HG03064 (cell line): ENCODE data around the gene MEGF11.

Source experiments
- ATAC-seq: cut with Tn5 transposase; IDR thresholded peaks from one replicate; pipeline ENCODE4 v1.9.1; 2021; ENCODE audit warnings: low read depth; ENCODE audit not compliant: unreplicated experiment

The MEGF11 gene

DNA sequence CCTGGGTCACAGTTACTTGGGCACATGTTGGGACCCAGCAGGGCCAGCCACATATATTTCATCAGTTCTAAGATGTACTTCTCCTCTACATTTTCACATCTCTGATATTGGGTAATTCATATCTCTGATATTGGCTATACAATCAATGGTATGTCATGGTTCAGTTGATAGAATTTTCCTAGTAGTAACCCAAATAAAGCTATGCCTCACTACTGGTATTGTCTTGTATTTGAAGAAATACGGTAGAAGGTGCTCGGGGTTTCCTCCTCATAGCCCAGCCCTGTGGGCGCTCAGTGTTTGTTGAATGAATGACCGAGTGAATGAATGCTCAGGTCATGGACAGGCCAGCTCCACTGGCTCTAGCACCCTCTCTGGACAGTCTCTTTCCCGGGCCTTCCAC is 290.2 kb downstream of the MEGF11 start:
- no peak for ATAC-seq

DNA sequence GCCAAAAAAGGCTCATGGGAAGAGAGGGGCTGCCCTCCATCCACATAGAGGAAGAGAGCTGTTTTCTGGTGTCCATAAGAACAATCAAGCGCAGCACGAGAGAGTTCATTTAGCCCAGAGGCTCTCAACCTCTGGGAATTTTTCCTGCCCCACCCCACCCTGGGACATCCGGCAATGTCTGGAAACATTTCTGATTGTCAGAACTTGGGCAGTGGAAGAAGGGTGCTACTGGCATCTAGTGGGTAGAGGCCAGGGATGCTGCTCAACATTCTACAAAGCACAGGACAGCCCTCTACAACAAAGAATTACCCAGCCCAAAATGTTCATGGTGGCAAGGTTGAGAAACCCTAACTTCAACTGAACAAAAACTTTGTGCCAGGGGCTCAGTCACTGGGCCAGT is 291.4 kb downstream of the MEGF11 start:
- no peak for ATAC-seq

DNA sequence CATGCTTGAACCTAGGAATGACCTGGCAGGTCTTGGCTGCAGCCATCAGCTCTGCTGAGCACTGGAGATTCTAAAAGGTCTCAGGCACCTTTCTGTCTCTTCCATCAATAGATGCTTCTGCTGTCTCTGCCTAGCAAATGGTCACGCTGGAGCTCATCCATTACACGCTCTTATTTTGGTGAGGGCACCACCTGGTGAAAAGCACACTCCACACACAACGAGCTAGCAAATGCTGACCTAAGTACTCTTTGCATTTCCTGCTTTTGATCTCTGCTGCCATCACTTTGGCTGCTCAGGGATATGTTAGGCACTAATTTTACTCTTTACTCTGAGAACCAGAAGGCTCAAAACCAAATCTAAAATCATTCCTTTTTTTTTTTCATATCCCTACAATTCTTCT is 293.0 kb downstream of the MEGF11 start:
- no peak for ATAC-seq

DNA sequence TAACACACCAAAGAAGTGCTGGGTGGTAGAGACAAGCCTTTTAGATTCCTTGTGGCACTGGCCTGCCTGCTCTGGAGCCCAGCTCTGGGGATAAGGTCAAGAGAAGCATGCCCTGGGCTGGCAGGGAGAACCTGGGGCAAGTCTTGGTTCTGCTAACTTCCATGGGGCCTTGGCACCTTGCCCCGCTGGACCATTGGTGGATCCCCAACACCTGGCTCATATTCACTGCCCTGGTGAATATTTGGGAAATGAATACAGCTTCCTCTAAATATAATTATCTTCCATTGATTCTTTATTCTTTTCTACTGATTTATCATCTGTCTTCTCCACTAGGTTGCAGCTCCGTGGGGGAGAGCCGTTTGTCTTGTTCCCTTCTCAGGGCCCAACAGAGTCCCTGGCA is 294.7 kb downstream of the MEGF11 start:
- no peak for ATAC-seq

DNA sequence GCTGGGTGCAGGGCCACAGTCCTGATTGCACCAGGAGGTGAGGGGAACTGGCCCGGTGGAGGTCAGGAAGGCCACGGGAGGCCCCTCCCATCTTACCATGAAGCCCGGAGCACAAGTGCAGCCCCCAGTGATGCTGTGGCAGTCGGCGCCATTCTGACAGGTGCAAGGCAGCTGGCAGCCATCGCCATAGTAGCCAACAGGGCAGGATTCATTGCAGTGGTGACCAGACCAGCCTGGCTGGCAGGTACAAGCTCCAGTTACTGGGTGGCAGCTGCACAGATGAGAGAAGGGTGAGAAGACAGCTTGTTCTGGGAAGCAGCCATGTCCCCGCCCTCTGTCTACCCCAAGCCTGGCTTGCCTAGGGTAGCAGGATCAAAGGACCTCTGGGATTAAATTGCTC is 296.1 kb downstream of the MEGF11 start:
- ATAC-seq = no peak

DNA sequence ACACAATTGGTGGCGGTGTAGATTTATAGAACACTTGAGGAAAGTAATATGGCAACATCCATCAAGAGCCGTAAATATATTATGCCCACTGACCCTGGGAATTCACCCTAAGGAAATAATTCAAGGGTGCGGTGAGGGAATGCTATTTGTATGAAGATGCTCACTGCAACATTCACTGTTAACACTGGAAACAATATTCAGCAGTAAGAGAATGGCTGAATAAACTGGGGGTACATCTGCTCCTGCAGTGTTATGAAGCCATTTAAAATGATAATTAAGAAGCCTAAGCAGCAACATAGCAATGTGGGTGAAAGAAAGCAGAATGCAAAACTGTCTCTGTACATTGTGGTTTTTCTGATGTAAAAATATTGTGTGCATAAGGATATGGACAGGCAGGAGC is 296.7 kb downstream of the MEGF11 start:
- ATAC-seq = no peak

DNA sequence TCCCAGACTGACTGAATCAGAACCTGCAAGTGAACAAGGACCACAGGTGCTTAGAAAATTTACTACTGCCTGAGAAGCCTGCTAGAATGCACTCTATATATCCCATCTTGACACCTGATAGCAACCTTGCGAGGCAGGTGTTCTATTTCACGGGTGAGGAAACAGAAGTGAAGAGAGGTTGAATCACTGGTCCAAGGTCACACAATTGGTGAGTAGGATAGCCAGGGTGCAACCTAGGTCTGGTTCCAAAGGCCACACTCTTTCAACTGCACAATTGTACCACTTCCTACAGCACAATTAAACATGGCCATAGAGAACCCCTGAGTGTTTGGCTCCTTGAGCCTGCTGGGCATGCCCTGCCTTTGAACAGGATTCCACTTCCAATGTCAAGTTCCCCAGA is 297.2 kb downstream of the MEGF11 start:
- ATAC-seq = no peak

DNA sequence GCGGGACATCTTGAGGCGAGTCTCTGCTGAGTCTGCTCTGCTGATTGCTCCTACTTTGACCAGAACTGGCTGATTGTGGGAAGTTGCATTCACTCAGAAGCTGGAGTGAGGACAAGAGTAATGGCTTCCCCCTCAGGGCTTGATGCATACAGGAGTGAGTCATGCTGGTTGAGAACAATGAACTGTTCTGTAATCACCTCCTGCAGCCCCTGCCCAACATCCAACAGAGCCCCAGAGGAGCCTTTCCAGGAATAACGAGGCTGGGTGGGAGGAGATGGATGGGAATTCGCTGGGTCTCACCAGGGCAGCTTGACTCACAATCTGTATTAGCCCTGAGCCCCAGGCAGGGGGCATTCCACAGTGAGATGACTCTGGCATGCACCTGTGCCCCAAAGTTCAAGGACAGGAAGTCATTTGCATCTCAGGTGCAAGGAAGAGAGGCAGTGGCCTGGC is 299.2 kb downstream of the MEGF11 start:
- ATAC-seq = no peak

DNA sequence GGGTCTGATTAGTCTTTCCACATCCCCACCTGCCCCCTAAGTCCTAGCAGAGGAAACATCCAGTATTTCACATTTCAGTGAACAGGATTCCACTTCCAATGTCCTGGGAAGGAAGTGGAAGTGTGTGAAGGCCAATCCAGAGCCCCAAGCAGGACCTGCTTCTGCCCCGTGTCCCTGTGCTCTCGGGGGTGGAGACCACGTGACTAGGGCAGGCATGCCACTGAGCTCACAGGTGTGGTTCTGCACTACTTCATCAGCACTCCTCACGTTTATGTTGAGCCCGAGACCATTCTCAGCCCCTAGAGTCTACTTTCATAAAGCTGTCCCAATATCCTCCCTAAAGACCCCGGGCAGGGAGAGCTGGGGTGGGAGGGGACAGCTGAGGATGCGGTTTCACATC is 299.9 kb downstream of the MEGF11 start:
- no peak for ATAC-seq

DNA sequence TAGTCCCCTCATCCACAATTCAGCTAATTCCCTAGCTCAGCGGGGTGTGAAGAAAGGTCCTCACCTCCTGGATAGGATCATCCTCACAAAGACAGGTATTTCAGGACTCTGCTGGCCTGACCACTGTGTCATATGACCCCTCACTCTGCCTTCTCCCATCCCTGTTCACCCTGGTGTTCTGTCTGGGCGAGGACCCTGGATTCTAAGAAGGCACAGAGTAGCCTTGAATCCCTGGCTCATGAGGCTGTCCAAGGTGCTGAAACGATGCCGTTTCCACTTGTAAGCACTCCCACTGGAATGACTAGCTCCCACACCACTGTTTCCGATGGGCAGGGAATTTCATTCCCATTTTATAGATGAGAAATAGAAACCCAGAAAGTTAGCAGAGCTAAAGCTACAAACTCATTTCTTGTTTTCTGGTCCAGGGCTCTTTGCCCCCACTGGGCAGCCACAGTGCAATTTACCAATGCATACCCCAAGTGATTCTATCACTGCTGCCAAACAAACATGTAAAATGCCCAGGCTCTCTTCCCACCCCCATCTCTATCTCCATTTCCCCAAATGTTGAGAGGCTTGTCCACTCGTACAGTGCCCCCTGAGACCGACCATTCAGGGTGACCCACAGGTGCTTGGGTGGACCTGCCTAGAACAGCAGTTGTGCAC is 301.0 kb downstream of the MEGF11 start:
- ATAC-seq = no peak

DNA sequence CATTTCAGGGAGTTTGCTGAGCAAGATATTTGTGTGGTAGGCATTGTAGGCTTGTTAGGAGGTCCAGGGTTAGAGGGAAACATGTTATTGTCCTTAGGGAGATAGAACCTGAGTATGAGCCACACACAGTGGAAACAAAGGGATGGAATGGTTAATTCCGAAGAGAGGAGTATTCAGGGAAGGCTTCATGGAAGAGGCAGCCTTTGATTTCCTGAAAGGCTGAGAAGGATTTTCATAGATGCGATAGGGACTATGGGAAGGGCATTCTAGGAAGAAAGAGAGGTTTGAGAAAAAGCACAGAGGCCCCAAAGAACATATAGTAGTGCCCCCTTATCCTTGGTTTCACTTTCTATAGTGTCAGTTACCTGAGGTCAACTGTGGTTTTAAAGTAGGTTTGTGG is 302.5 kb downstream of the MEGF11 start:
- ATAC-seq = no peak

DNA sequence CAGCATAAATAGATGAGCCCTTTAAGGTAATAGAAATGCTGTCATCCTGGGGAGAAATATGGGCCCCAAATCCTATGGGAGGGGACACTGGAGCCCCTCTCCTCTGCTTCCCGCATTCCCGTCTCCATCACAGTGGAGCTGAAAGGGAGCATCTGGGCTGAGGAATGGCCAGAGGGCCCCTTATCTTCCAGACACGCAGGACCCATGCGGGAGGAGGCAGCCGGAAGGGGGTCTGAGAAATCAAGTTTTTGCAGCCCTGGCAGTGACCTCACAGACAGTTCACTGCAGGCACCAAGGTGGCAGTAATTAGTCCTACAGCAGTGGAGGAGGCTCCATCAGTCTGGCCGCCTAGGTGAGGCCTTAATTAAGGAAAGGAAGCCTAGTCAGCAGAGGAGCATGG is 304.1 kb downstream of the MEGF11 start:
- no peak for ATAC-seq

DNA sequence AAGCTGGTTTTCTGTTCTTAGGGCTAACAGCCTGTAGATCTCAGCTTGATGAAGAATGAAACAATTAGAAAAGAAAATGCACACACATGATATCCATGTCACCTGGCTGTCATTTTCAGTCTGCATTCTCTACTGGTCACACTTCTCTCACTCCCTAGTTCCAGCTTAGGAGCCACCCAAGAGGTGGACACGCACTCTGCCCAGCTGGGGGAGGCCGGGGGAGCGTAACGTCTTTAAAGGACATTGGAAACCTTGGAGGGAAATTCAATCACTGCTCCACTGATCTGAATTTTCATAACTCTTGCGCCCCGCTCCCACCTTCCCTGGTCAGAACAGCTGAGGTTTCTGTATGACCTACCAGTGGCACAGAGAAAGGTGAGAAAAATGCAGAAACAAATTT is 304.5 kb downstream of the MEGF11 start:
- ATAC-seq = no peak

DNA sequence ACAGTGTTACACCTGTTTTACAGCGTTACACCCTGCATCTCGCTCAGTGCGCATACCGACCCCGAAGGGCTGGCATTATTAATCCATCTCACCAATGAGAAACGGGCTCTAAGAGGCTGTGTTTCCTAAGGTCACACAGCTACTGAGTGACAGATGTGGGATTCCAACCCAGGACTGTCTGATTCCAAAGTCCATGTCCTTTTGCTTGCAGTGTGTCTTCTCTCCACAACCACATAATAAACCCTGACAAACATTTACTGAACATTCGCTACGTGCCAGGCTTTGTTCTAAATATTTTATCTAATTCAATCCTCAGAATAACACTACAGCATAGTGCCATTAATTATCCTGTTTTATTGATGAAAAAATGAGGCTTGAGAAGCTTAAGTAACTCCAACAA is 305.2 kb downstream of the MEGF11 start:
- ATAC-seq = no peak

DNA sequence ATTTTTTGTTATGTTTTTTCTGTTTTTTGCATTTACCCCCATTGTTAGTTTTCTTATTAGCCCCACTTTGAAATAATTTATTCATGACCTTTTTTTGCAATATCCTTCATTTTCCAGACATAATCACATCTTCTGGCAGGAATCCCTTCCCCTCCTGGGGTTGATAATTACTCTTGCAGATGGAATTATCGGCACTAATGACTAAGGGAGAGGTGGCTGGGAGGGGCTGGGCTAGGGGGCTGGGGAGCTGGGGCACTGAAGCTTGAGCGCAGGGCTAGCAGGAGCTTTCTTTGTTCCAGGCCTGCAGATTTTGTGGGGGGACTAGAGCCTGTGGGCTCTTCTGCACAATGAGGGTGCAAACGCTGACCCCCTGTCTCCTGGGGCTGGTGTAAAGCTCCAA is 306.5 kb downstream of the MEGF11 start:
- no peak for ATAC-seq

DNA sequence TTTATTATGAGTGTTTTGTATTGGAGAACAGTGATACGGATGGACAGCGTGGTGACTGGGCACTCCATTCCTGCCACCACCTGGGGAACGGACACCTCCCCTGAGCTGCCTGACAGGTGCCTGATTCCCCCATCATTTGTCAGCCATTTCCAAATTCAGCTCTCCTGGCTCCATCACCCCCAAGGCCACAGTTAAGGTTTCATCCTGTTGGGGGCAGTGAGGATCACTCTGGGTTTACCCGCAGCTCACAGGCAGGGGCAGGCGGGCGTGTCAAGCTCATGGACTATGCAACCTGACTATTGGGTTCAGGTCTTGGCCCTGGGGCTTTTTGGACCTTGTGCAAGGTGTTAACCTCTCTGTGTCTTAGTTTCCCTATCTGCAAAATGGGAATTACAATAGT is 307.9 kb downstream of the MEGF11 start:
- no peak for ATAC-seq

DNA sequence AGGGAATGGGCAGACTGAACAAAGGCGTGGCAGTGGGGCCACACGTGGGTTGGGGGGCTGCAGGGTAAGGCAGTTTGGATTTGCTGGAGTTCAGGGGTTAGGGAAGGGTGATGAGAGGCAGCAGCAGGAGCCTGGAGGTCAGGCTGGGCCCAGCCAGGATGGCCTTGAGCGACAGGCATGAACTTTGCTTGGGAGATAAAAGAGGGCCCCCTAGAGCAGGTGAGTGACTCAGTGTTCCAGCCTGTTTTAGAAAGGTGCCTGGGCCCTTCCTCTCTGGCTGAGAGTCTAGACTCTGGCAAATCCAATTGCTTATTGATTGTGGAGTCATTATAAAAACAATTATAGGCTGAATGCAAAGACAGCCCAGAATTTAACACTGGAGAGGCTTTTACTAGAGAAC is 309.1 kb downstream of the MEGF11 start:
- no peak for ATAC-seq

DNA sequence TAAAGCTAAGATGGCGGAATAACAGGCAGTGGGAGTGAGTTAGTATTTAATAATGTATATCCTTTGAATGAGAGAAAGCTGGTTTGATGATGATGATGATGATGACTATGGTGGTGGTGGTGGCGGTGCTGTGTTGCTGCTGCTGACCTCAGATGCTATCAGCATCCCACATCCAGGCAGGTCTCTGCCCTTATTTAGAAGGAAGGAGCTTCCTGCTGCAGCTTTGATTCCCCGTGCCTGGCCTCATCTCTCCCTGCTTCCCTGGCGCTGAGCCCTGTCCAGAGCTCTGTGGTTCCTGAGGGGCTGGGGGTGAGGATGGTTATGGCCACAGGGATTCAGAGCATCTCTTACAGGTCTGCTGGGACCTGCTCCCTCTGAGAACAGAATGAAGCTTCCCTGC is 311.1 kb downstream of the MEGF11 start:
- no peak for ATAC-seq

DNA sequence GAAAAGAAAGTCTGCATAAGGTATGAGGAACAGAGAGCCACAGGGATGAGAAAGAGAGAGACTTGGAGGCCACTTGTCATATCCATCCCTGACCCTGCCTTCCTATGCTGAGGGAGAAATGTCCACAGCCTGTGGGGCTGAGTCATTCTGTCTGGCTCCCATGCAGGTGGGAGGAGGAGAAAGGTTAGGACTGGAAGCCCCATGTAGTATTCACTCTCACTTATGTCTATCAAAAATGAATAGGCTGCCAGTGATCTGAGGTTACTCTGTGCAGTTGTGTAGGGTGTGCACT is 313.0 kb downstream of the MEGF11 start:
- ATAC-seq = no peak

DNA sequence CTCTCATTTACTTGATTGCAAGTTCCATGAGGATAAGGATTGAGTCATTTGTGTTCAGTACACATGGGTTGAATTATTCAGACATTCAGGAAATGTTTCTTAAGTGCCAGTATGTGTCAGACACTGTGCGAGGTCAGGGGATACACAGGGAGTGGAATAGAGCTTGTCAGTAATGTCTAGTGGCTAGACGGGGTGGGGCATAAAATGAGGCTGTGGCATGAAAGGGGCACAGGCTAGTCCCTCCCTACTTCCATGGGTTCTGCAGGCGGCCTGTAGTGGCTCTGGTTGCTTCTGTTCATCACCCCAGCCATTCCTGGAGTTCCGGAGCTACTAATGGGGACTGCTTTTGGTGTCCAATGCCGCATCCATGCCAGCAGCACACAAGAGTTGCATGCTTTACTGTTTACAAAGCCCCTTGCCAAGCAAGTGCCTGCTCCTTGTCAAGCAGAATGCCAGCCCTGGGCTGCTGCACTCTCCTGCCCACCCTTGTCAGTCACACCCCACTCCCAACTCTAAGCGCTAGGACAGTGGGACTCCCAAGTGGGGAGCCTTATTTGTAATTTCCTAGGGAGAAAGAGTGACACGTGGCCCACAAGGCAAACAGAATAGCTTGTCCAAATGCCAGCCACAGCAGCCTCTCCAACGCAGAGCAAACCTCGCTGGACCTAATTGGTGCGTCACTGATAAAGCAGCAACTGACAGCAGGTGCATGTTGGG is 313.5 kb downstream of the MEGF11 start:
- ATAC-seq = no peak

DNA sequence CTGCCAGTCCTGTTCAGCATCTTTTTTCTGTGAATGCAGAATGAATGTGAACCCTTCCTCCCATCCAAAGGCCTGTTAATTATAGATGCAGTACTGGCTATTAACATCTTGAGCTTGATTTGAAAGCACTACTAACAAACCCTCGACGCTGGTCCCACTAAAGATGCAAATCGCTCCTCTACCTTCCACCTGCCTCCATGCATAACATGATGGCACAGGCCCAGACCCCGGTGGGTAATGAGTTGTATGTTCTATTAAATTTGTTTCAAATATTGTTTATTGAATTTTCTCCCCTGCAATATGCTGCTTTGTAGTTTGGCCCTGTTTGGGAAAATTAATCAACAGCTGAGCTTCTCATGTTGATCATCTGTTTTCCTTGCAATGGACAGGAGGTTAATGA is 314.9 kb downstream of the MEGF11 start:
- ATAC-seq = no peak

DNA sequence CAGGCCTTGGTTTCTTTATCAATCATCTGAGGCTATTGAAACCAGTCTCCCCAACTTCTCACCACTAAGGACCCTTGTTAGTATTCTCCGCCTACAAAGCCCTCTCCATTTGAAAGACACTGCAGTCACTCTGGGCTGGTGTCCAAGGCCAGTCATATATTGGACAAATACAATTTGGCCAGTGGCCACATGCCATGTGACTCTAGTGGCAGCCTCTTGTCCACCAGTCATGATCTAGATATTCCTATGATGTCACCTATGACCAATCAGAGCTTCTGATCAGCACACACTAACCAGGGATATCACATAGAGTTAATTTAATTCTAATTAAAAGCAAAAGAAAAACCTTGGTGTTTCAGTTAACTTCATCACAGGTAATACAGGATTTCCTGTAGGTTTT is 316.1 kb downstream of the MEGF11 start:
- no peak for ATAC-seq

DNA sequence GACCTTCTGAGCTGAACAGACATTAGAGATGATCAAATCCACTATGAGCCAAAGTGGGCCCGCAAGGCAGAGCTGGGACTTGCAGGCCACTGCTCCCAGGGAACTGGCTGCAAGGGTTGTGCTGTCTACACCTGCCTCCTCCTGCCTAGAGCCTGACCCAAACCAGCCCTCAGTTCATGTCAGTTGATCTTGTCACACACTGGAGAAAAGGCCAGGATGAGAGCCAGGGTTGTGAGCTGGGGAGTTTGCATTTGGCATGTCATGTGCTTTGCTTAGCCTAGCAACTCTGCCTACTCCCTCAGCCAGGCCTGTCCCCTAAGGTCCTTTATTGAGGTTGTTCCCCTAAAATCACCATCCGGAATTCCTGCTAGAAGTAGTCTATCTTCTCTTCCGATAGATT is 316.5 kb downstream of the MEGF11 start:
- ATAC-seq = no peak
